ENCODE data around the gene HMOX1.

The HMOX1 gene
- 0.88 to 6.7 (median 3.6) reads per million in 4 experiments for total RNA-seq

GRCh38 chr22:35380537-35381423 is at the start of gene HMOX1:
HMOX1 (plus strand) TSS chr22:35381096; CDS start chr22:35381174, 78 bp downstream.
- no peak for DNase-seq

- DNase-seq: no peak
Observed at GRCh38 chr22:35332278-35332677, 48.6 kb upstream of the HMOX1 start.

- no peak for DNase-seq
Observed at GRCh38 chr22:35333220-35333619, 47.7 kb upstream of the HMOX1 start.

GRCh38 chr22:35334004-35334403 is 46.9 kb upstream of the HMOX1 start:
- no peak for DNase-seq

- no peak for DNase-seq
Observed at GRCh38 chr22:35335468-35335867, 45.4 kb upstream of the HMOX1 start.

- no peak for DNase-seq
Observed at GRCh38 chr22:35335936-35336781, 44.7 kb upstream of the HMOX1 start.

- DNase-seq: no peak
Observed at GRCh38 chr22:35337932-35338331, 43.0 kb upstream of the HMOX1 start.

GRCh38 chr22:35341090-35341874 is 39.6 kb upstream of the HMOX1 start:
- DNase-seq: no peak

- DNase-seq: no peak
Observed at GRCh38 chr22:35342390-35342789, 38.5 kb upstream of the HMOX1 start.

GRCh38 chr22:35343664-35344550 is 37.0 kb upstream of the HMOX1 start:
- no peak for DNase-seq

GRCh38 chr22:35344956-35345690 is 35.8 kb upstream of the HMOX1 start:
- no peak for DNase-seq

GRCh38 chr22:35345808-35346505 is 34.9 kb upstream of the HMOX1 start:
- no peak for DNase-seq

- no peak for DNase-seq
Observed at GRCh38 chr22:35346596-35347220, 34.2 kb upstream of the HMOX1 start.

- no peak for DNase-seq
Observed at GRCh38 chr22:35347462-35347861, 33.4 kb upstream of the HMOX1 start.

- no peak for DNase-seq
Observed at GRCh38 chr22:35348026-35348590, 32.8 kb upstream of the HMOX1 start.

- no peak for DNase-seq
Observed at GRCh38 chr22:35348703-35349102, 32.2 kb upstream of the HMOX1 start.

GRCh38 chr22:35349368-35349703 is 31.6 kb upstream of the HMOX1 start:
- no peak for DNase-seq

- no peak for DNase-seq
Observed at GRCh38 chr22:35349704-35350538, 31.0 kb upstream of the HMOX1 start.
